HEK293 (cell line): Measurements from ENCODE around the gene KIAA0513.

ENCODE experiments used
- ATF2 ChIP-seq: fragments of 450-650 bp; formaldehyde crosslinking; IDR thresholded peaks from 2 replicates; pipeline ENCODE4 v1.5.1; 2016; ENCODE audit warnings: missing biosample characterization, missing genetic modification characterization, low read depth
- CTCF ChIP-seq: fragments of 450-650 bp; formaldehyde crosslinking; IDR thresholded peaks from 2 replicates; pipeline ENCODE4 v1.5.1; 2016; ENCODE audit warnings: missing biosample characterization, missing genetic modification characterization
- MZF1 ChIP-seq: fragments of 450-650 bp; formaldehyde crosslinking; IDR thresholded peaks from 2 replicates; pipeline ENCODE4 v1.5.1; 2017; ENCODE audit warnings: missing biosample characterization, missing genetic modification characterization, borderline replicate concordance
- ZBTB10 ChIP-seq: fragments of 450-650 bp; formaldehyde crosslinking; IDR thresholded peaks from 2 replicates; pipeline ENCODE4 v1.5.1; 2016; ENCODE audit warnings: missing biosample characterization, missing genetic modification characterization
- ZNF146 ChIP-seq: fragments of 450-650 bp; formaldehyde crosslinking; IDR thresholded peaks from 2 replicates; pipeline ENCODE4 v1.5.1; 2016; ENCODE audit warnings: missing biosample characterization, missing genetic modification characterization
- ZNF223 ChIP-seq: fragments of 450-650 bp; formaldehyde crosslinking; IDR thresholded peaks from 2 replicates; pipeline ENCODE4 v1.5.1; 2016; ENCODE audit warnings: missing biosample characterization, missing genetic modification characterization
- ZNF274 ChIP-seq, 2 experiments: fragments of 200-500 bp in 1 of 2; fragments of 450-650 bp in 1 of 2; sonication (Bioruptor generic) in 1 of 2; formaldehyde crosslinking in 1 of 2; IDR thresholded peaks; 2 replicates each; pipeline versions ENCODE4 v1.5.1 to v1.6.1; 2014 to 2016; ENCODE audit warnings: borderline replicate concordance in 1 of 2, inconsistent platforms in 1 of 2, low read length in 1 of 2, missing biosample characterization in 1 of 2, missing genetic modification characterization in 1 of 2
- ZNF302 ChIP-seq: fragments of 450-650 bp; formaldehyde crosslinking; IDR thresholded peaks from 2 replicates; pipeline ENCODE4 v1.5.1; 2016; ENCODE audit warnings: missing biosample characterization, missing genetic modification characterization, low read depth
- TF ChIP-seq, protein P1 (sequence below): fragments of 450-650 bp; formaldehyde crosslinking; IDR thresholded peaks from 2 replicates; pipeline ENCODE4 v1.5.1; 2017; ENCODE audit warnings: missing biosample characterization, missing genetic modification characterization
- TF ChIP-seq, protein P2 (sequence below): fragments of 450-650 bp; formaldehyde crosslinking; IDR thresholded peaks from 2 replicates; pipeline ENCODE4 v1.5.1; 2016; ENCODE audit warnings: missing biosample characterization, missing genetic modification characterization
- TF ChIP-seq, protein P3 (sequence below): fragments of 450-650 bp; formaldehyde crosslinking; IDR thresholded peaks from 2 replicates; pipeline ENCODE4 v1.5.1; 2016; ENCODE audit warnings: missing biosample characterization, missing genetic modification characterization

- TF ChIP-seq, protein P1, sequence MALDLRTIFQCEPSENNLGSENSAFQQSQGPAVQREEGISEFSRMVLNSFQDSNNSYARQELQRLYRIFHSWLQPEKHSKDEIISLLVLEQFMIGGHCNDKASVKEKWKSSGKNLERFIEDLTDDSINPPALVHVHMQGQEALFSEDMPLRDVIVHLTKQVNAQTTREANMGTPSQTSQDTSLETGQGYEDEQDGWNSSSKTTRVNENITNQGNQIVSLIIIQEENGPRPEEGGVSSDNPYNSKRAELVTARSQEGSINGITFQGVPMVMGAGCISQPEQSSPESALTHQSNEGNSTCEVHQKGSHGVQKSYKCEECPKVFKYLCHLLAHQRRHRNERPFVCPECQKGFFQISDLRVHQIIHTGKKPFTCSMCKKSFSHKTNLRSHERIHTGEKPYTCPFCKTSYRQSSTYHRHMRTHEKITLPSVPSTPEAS = no peak
- no peak for TF ChIP-seq CTCF (tag by site-specific recombination)
- TF ChIP-seq, protein P2, sequence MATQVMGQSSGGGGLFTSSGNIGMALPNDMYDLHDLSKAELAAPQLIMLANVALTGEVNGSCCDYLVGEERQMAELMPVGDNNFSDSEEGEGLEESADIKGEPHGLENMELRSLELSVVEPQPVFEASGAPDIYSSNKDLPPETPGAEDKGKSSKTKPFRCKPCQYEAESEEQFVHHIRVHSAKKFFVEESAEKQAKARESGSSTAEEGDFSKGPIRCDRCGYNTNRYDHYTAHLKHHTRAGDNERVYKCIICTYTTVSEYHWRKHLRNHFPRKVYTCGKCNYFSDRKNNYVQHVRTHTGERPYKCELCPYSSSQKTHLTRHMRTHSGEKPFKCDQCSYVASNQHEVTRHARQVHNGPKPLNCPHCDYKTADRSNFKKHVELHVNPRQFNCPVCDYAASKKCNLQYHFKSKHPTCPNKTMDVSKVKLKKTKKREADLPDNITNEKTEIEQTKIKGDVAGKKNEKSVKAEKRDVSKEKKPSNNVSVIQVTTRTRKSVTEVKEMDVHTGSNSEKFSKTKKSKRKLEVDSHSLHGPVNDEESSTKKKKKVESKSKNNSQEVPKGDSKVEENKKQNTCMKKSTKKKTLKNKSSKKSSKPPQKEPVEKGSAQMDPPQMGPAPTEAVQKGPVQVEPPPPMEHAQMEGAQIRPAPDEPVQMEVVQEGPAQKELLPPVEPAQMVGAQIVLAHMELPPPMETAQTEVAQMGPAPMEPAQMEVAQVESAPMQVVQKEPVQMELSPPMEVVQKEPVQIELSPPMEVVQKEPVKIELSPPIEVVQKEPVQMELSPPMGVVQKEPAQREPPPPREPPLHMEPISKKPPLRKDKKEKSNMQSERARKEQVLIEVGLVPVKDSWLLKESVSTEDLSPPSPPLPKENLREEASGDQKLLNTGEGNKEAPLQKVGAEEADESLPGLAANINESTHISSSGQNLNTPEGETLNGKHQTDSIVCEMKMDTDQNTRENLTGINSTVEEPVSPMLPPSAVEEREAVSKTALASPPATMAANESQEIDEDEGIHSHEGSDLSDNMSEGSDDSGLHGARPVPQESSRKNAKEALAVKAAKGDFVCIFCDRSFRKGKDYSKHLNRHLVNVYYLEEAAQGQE (tag by site-specific recombination) = no peak
- no peak for TF ChIP-seq ZNF146
- no peak for TF ChIP-seq MZF1 (tag by site-specific recombination)
- TF ChIP-seq ZNF274 (IDR thresholded peaks at IDR 0.05; ENCODE audit: low read length) = no peak
- TF ChIP-seq ZNF274 (tag by site-specific recombination; IDR thresholded peaks at IDR 0.05; ENCODE audit: borderline replicate concordance) = no peak
- no peak for TF ChIP-seq ATF2 (tag by site-specific recombination)
- TF ChIP-seq, protein P3, sequence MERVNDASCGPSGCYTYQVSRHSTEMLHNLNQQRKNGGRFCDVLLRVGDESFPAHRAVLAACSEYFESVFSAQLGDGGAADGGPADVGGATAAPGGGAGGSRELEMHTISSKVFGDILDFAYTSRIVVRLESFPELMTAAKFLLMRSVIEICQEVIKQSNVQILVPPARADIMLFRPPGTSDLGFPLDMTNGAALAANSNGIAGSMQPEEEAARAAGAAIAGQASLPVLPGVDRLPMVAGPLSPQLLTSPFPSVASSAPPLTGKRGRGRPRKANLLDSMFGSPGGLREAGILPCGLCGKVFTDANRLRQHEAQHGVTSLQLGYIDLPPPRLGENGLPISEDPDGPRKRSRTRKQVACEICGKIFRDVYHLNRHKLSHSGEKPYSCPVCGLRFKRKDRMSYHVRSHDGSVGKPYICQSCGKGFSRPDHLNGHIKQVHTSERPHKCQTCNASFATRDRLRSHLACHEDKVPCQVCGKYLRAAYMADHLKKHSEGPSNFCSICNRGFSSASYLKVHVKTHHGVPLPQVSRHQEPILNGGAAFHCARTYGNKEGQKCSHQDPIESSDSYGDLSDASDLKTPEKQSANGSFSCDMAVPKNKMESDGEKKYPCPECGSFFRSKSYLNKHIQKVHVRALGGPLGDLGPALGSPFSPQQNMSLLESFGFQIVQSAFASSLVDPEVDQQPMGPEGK = no peak
- TF ChIP-seq ZNF223 (tag by site-specific recombination) = no peak
- TF ChIP-seq ZNF302 (tag by site-specific recombination) = no peak
- TF ChIP-seq ZBTB10 (tag by site-specific recombination) = no peak
Observed at GRCh38 chr16:85103114-85104079, 75.8 kb downstream of the KIAA0513 start.
